Stimulated activated CD8-positive, alpha-beta memory T cell treated with anti-CD3 and anti-CD28 coated beads, Interleukin-7, amount 100 ng/mL, for 1 hour (primary cell): ENCODE results near the gene METTL23.

Experiments
- DNase-seq, 2 donors: peaks; one replicate each; pipeline ENCODE4 v3.0.0-alpha.2; 2020; ENCODE audit warnings: low read depth in 2 of 2

Gene METTL23

GRCh38 chr17:76757256-76757655, 30.6 kb downstream of the METTL23 start:
- DNase-seq = no peak

DNA sequence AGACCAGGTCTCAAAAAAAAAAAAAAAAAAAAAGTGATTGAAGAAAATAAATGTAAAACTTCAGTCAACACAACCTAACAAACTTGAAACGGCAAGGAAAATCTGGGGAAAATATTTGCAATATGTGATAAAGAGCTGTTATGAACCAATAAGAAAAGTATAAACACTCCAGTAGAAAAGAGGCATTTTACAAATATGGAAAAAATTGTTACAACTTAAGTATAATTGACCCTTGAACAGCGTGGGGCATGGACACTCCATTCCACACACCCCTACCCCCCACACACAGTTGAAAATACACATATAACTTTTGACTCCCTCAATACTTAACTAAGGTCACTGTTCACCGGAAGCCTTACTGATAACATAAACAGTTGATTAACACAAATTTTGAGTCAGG, 31.9 kb downstream of the METTL23 start:
- no peak for DNase-seq

DNA sequence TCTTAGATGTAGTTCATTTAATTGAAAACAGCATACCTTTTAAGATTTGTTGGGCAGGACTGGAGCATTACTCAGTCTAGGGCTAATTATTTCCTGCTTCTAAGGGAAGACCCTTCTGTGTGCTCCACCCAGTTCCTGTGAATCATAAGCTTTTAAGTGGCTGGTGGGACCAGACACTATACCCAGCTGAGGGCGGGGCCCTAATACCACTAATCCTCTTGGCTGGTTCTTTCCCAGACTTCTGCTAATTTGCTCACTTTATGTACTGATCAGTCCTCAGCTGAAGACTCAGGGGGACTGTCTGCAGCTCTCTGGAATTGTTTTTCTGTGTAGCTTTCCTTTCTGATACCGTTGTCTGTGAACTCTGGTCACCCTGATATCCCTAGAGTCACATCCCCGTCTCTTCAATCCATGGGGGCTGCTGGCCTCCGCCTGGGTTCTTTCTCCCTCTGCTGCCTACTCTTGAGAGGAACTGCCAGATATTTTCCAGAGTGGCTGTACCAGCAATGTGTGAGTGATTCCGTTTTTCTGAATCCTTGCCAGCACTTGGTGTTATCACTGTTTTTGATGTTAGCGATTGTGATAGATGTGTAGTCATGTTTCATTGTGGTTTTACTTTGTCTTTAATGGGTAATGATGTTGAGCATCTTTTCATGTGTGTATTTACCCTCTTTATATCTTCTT, 46.3 kb downstream of the METTL23 start:
- peak; percentile 27 to 36 for DNase-seq

GRCh38 chr17:76775021-76775600, 48.5 kb downstream of the METTL23 start:
- no peak for DNase-seq

GRCh38 chr17:76781056-76781982, 54.7 kb downstream of the METTL23 start:
- no peak for DNase-seq

GRCh38 chr17:76783146-76783545, 56.5 kb downstream of the METTL23 start:
- DNase-seq = no peak
